Iris pigment epithelial cell (primary cell): ENCODE results near the gene ARTN.
A peak's percentile ranks its signal among the peaks of the same experiment; 100 is the strongest.

ENCODE experiments used
- DNase-seq: peaks from one replicate; pipeline ENCODE4 v3.0.0-alpha.2; 2011; ENCODE audit warnings: low read depth

Gene ARTN

DNA sequence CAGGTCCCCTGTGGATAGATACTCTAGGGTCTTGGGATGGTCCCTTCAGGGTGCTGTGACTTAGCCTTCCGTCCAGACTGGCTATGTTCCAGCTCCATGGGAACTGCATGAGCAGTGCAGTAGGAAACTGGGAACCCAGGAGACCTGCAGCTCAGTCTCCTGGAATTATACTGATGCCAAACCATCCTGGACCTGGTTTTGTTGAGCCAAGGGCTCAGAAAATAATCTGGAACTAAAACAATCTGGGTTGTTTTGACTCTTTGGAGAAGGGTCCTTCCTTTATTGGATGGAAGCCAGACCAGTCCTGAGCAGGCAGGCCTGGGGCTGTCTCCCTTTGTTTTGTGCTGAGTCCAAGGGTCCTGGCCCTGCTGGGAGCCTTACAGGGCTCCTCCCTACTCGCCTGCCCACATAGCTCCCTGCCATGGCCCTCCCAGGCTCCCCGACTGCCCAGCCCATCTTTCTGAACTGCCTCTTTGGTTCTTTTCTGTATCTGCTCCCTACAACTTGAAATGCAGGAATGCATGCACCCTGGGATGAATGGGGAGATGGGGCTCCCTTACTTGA lies 14.4 kb downstream of the ARTN start:
- DNase-seq, result no peak

DNA sequence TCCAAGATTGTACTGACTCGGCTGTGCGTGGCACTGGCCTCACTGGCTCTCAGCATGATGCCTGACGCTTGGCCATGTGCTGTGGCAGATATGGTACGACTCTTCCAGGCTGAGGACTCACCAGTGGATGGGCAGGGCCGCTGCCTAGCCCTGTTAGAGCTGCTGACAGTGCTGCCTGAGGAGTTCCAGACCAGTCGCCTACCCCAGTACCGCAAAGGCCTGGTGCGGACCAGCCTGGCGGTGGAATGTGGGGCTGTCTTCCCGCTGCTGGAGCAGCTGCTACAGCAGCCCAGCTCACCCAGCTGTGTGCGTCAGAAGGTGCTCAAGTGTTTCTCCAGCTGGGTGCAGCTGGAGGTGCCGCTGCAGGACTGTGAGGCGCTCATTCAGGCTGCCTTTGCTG lies 16.1 kb downstream of the ARTN start:
- no peak for DNase-seq

DNA sequence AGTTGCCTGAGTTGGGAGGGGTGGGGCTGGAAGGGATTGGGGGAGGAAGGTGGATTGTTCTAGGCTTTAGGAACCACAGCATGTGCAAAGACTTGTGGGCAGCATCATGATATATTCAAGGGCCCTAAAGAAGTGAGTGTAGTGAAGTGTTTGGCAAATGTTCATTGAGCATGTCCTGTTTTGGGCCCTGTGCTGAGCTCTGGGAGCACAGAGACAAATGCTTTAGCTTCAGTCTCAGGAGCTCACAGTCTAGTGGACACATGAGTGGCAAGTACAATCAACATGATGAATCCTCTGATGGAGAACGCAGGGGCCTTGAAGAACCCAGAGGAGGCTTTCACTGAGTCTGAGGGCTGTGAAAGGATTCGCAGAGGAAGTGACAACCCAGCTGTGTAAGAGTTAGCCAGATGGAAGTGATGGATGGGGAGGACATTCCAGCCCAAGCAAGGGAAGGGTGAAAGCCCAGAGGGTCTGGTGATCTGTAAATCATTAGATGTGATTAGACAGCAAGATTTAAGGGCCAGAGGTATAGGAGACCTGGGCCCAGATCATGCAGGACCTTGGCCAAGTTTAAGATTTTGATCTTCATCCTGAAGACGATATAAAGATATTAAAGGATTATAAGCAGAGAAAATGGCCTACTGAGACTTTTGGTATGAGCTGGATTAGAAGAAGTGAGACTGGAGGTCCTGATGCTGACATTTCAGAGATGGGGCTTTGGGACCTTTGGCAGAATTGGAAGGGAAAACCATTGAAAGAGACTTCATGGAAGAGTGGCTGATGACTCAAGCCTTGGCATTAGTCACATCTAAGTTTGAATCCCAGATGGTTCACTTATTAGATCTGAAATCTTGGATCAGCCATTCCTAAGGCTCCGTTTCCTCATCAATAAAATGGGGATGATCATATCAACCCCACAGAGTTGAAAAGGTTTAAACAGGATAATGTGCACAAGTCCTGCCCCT lies 17.7 kb downstream of the ARTN start:
- DNase-seq, result no peak

DNA sequence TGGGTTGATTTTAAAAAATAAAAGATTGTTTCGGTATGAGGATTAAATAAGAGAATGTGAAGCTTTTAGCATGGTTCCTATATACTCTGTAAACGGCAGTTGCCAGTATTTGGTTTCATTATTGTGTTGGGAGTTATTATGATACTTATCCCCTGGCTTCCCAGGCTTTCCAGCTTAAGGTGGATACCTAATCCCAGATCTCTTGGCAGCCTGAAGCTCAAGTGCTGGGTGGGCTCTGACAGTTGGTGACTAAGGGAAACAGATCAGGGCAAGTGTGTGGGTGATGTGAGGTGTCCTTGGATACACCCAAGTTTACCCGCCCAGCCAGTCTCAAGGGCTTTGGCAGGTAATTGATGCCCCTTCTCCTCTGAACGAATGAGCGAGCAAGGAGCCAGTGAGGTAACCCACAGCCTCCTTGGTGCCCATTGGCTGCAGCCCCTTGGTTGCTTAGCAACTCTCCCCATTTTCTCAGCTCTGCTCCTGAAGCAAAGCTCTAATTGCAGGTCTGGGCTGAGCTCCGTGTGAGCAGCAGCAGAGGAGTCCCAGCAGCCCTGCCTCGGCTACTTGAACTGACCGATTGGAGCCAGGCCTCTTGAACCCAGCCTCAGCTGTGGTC lies 19.2 kb downstream of the ARTN start:
- no peak for DNase-seq

DNA sequence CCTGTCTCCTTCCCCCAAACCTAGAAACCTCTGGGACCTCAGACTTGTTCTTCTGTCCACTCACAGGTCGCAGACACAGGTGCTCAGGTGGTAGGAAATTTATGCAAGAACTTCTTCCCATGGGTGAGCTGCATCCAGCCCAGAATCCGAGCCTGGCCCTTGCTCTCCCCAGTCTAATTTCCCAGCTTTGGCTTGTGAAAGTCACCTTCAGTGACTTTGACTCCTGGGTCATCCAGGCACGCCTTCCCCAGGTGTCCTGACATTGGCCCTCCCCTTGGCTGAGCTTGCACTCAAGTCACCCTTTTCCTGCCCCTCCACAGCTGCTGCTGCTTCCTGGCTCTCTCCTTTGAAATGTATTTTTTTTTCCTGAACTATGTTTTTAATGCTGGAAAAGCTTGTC lies 19.8 kb downstream of the ARTN start:
- DNase-seq, result no peak

DNA sequence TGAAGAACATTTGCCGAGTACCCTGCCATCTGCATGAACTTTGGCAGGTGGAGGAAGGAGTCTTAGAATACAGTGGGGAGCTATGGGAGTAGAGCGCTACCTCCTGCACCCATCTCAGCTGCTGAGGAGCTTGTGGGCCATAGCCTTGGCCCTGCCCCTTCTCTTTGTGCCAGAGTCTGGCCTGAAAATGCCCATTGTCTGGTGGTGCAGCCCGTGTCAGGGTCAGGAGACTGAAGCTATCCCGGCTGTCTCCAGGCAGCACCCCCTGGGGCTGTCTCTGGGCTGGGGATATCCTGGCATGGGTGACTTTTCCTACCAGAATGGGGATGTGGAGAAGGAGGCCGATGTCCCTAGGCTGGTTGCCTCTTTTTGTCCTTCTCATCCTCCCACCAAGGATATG lies 20.4 kb downstream of the ARTN start:
- DNase-seq, result no peak

DNA sequence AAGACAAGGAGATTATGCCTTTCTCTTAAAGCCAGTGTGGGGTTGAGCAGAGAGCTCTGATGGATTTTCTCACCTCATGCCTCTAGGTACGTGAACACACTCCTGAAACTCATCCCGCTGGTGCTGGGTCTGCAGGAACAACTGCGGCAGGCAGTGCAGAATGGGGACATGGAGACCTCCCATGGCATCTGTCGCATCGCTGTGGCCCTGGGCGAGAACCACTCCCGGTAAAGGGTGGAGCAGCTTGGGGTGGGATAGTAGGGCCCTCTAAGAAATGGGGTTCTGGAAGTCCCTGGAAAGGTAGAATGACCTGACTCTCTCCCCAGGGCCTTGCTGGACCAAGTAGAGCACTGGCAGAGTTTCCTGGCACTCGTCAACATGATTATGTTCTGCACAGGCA lies 22.6 kb downstream of the ARTN start:
- DNase-seq, result no peak

DNA sequence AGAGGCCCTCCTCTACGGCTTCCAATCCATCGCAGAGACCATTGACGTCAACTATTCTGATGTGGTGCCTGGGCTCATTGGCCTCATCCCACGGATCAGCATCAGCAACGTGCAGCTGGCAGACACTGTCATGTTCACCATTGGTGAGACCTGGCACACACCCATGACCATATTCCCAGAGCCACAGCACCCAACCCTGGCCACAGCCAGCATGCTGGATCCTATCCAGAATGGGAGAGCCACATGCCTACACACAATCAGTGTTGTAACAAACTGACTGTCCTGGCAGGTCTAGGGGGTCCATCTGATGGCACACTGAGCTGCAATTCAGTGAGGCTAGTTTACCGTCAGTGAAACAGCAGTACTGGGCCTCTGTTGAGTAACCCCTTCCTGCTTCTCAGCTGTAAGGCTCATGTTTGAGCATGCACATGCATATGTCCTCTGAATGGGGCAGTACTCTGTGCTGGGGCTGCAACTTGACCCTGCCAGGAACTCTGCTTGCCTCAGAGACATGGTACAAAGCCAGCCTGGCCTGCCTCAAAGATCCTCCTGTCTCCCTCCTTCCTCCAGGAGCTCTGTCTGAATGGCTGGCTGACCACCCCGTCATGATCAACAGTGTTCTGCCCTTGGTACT lies 23.9 kb downstream of the ARTN start:
- no peak for DNase-seq

DNA sequence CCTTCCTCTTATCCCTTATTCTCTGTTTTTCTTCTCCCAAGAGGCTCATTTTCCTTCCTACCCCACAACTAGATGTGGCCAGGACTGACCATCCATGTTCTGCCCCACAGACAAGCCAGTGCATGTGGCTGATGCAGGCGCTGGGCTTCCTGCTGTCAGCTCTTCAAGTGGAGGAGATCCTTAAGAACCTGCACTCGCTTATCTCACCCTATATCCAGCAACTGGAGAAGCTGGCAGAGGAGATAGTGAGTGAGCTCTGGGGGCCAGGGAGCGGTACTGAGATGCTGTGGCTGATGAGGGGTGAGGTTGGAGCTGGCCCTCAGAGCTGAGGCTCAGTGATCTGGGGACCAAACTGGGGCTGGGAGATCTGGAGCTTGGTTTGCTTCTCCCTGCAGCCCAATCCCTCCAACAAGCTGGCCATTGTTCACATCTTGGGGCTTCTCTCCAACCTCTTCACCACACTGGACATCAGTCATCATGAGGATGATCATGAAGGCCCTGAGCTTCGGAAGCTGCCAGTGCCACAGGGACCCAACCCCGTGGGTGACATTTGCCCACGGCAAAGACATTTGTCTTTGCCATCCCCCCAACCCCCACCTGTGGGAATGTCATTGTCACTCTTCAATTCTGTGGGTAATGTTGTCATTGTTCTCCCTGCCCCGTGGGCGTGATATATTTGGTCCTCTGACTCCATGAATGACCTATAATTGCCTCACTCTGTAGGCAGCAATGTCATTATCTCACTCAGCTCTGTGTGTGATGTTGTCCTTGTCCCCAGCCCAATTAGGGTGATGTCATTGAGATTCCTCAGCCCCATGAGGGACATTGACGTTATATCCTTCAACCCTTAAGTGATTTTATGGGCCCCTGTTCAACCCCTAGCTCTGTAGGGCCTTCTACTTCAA lies 25.0 kb downstream of the ARTN start:
- DNase-seq, result no peak

DNA sequence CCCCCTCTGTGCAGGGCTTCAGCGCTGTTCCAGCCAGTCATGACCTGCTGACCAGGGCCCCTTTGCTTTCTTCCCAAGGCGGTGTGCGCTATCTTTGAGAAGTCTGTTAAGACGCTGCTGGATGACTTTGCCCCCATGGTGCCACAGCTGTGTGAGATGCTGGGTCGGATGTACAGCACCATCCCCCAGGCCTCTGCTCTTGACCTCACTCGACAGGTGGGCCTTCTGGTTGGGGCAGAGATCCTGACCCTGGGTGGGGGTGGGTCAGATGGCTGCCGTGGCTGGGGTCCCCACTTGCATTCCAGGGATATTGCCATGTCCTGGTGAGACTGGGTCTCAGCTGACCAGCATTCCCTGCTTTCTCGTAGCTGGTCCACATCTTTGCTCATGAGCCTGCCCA lies 27.2 kb downstream of the ARTN start:
- no peak for DNase-seq

DNA sequence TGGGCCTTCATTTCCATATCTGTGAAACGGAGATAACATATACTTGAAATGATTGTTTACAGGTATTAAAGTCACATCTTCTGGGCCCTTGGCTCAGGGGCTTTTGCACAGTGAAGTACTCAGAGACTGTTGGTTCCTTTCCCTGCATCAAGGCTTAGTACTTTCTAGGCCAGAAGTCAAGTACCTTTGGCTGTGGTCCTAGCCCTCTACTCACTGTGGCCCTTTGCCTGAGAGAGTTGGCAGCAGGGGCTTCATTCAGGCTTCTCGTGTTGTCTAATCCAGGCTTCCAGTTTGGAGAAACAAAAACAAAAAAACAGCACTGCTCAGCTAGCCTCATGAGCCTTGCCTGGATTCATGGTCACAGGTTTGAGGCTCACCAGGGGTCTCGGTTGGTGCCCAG lies 28.1 kb downstream of the ARTN start:
- no peak for DNase-seq

DNA sequence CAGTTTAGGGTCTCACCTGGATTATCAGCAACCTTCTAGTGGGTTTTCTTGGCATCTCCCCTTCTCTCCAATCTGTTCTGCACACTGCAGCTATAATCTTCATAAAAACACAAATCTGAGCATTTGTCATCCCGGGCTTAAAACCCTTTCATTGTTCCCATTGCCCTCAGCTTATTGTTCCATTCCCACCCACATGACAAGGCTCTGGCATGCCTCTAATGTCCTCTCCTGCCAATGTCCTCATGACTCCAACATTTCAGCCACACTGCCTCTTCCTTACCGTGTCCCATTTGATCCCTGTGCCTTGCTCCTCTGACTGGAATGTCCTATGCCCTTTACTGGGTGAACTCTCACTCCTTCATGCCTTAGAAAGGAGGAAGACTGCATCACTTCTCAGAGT lies 28.7 kb downstream of the ARTN start:
- no peak for DNase-seq

DNA sequence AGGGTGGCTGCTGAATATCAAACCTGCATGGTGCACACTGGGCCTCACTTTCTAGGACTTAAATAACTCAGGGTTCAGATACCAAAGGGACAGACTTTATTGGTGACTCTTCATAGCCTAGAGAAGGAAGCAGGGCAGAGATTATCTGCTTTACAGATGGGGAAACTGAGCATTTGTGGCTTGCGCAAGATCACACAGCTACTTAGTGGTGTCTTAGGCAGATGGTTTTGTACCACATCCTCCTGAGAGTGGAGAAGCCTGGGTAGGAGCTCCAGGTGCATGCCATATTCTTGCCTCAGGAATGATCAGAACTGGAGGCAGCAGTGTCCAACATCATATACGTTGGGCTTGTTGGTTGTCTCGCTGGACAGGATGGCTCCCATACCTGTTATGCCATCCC lies 29.4 kb downstream of the ARTN start:
- DNase-seq, result no peak

DNA sequence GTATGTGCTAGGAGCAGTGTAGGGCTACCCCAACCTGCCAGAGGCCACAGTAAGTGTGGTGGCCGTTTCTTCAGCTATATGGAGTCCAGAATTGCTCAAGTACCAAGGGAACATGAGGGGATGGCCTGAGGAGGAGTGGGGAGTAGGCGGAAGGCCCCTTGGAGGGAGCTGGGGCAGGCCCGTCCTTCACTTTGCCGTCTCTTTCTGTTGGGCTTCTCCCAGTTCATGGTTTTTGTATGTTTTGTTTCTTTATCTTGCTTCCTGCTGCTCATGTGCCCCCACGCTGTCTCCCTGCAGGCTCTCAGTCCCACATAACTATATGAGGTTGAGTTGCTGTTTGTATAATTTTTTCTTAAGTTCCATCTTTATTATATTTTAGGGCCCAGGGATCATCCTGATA lies 30.3 kb downstream of the ARTN start:
- DNase-seq, result no peak

DNA sequence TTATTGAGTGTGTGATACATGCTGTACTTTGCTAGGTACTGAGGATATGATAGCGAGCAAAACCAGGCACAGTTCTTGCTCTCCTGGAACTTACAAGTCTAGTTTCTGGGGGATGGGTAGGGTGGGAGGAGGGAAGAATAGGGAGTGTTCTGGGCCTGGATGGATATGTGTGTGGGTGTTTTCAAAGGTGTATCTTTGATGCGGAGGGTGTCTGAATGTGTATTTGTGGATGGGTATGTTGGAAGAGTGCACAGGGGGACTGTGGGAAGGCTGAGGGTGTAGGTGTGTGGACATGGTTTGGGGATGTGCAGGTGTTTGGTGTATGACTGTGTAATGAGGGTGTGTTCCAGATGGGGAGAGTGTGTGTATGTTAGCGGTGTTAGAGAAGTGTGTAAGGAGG lies 31.7 kb downstream of the ARTN start:
- DNase-seq, result no peak

DNA sequence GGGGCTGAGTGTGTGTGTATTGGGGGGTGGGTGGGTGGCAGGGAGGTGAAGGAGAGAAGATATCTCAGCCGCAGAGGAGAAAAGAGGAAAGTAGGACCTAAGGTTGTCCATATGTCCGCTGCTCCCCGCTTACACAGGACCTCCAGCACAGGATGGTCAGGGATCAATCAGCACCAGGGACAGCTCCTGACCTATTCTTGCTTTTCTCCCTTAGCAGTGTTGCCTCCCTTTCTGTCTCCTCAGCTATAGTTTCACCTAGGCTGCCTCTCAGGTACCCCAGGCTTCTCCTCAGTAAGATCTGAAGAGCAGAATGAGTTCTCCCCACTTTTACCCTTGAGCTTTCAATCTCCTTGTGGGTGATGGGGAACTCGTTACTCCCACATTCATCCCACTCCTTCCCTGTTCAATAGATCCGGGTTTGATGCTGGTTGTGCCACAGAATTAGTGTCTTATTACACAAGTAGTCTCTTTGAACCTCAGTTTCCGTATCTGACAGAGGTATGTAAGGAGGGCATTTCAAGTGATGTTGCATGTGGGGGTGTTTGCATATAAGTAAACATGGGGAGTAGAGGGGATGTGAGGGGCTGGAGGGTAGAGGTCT lies 34.8 kb downstream of the ARTN start:
- peak; percentile 31 for DNase-seq

DNA sequence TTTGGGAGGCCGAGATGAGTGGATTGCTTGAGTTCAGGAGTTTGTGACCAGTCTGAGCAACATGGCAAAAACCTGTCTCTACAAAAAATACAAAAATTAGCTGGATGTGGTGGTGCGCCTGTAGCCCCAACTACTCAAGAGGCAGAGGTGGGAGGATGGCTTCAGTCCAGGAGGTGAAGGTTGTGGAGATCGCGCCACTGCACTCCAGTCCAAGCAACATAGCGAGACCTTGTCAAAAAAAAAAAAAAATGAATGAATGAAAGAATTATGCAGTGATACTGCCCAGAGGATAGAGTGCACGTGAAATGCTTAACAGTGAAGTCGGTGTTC lies 35.8 kb downstream of the ARTN start:
- no peak for DNase-seq

DNA sequence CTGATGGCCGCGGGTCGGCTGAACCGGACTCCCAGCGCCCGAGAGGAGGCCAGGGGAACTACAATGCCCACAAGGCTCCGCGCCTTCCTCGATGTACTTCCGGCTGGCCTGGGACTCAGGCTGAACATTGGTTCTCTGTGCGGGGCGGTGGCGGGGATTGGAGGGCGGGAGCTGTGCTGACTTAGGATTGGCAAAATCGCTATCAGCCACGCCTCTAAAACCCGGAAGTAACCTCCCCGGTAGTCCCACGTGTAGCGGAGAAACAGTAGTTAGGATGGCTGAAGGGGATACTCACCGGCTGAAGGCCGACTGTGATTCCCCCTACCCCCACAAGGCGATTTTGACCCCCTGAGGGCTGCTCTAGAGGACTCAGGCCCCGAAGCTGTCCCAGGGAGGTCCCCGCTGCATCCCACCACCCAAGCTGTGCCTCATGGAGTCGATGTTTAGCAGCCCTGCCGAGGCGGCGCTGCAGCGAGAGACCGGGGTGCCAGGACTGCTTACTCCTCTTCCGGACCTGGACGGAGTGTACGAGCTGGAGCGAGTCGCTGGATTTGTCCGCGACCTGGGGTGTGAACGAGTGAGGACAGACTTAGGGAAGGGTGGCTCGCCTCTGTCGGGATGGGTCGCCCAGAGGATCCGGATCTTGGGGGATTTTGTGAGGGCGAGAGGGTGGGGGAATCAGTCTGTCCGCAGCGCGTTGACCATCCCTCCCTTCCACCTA lies 36.3 kb downstream of the ARTN start, which contains the start of gene DPH2:
DPH2 (plus strand) TSS at position 265 of the 721 bp plus-strand sequence; CDS start at position 431, 166 bp downstream.
- peak; percentile 99 for DNase-seq

DNA sequence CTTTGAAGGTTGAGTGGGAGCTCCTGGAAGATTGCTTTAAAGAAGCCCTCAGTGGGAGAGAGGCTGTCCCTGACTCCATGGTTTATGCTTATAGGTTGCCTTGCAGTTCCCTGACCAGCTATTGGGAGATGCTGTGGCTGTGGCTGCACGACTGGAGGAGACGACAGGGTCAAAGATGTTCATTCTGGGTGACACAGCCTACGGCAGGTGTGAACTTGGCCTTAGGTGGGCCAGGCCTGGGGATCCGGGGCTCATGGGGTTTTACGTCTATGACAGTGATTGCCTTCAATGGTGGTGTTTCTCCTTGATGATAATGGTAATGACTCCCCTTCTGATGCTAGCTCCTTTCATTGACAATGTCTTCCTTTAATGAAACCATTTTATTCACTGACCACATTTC lies 36.9 kb downstream of the ARTN start:
- no peak for DNase-seq

DNA sequence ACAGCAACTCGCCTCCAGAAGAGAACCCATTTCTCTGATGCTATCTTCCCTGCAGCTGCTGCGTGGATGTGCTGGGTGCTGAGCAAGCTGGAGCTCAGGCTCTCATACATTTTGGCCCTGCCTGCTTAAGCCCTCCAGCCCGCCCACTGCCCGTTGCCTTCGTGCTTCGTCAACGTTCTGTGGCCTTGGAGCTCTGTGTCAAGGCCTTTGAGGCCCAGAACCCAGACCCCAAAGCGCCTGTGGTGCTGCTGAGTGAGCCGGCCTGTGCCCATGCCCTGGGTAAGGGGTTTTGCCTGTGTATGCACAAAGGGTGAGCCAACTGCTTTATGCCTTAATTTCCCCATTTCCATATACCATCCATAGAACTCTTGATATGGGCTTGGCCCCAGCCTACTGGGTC lies 37.3 kb downstream of the ARTN start:
- DNase-seq, result no peak
